ENCODE measurements around the gene KRTAP12-2.

DNA sequence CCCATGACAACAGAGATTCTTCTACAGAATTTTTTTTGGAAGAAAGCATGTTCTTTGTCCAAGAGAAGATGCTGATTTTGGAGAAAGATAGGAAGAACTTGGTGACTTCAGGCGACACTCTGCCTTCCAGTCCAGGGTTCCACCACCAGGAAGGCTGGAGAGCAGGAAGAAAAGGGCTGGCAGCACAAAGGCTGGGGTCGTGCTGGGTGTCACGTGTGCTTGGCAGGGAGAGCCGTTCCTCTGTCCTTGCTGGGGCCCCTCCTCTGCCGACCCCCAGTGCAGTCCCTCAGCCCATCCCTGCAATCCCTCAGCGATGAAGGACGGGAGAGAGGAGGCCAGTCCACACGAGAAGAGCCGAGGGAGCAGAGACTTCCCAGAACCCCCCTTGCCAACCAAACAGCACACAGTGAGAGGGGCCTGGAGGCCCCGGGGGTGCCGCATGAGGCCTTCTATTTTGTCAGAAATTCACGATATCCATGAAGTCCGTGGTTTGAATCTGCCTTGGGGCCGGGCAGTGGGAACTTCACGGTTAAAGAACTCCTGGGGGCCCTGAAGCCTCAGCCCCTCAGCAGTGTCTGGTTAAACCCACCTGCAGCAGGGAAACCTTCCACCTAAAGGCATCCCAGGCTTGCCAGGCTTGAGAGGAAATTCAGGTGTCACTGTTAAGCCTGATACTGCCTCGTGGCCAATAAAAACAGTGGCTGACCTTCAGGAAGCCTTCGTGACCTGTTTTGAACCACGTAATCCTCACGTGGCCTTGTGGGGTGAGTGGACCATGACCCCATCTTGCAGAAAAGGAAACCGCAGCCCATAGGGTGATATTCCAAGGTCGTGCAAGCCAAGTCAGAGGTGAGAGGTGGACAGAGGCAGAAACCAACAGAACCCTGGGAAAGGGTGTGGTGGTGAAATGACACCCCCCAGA is 33.6 kb upstream of the KRTAP12-2 start:
- TF ChIP-seq, protein P1, sequence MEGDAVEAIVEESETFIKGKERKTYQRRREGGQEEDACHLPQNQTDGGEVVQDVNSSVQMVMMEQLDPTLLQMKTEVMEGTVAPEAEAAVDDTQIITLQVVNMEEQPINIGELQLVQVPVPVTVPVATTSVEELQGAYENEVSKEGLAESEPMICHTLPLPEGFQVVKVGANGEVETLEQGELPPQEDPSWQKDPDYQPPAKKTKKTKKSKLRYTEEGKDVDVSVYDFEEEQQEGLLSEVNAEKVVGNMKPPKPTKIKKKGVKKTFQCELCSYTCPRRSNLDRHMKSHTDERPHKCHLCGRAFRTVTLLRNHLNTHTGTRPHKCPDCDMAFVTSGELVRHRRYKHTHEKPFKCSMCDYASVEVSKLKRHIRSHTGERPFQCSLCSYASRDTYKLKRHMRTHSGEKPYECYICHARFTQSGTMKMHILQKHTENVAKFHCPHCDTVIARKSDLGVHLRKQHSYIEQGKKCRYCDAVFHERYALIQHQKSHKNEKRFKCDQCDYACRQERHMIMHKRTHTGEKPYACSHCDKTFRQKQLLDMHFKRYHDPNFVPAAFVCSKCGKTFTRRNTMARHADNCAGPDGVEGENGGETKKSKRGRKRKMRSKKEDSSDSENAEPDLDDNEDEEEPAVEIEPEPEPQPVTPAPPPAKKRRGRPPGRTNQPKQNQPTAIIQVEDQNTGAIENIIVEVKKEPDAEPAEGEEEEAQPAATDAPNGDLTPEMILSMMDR (IDR thresholded peaks at IDR 0.05) = no peak
- no peak for TF ChIP-seq POLR2A (IDR thresholded peaks at IDR 0.05)
